GM21786 (cell line): ENCODE measurements around the gene CAMSAP2.

Source experiments
- ATAC-seq: cut with Tn5 transposase; IDR thresholded peaks from one replicate; pipeline ENCODE4 v1.9.1; 2021; ENCODE audit not compliant: unreplicated experiment

The CAMSAP2 gene, protein sequence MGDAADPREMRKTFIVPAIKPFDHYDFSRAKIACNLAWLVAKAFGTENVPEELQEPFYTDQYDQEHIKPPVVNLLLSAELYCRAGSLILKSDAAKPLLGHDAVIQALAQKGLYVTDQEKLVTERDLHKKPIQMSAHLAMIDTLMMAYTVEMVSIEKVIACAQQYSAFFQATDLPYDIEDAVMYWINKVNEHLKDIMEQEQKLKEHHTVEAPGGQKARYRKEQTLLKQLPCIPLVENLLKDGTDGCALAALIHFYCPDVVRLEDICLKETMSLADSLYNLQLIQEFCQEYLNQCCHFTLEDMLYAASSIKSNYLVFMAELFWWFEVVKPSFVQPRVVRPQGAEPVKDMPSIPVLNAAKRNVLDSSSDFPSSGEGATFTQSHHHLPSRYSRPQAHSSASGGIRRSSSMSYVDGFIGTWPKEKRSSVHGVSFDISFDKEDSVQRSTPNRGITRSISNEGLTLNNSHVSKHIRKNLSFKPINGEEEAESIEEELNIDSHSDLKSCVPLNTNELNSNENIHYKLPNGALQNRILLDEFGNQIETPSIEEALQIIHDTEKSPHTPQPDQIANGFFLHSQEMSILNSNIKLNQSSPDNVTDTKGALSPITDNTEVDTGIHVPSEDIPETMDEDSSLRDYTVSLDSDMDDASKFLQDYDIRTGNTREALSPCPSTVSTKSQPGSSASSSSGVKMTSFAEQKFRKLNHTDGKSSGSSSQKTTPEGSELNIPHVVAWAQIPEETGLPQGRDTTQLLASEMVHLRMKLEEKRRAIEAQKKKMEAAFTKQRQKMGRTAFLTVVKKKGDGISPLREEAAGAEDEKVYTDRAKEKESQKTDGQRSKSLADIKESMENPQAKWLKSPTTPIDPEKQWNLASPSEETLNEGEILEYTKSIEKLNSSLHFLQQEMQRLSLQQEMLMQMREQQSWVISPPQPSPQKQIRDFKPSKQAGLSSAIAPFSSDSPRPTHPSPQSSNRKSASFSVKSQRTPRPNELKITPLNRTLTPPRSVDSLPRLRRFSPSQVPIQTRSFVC (N-terminal part only)

GRCh38 chr1:200738327-200738948 is at the start of gene CAMSAP2:
Gene CAMSAP2 (plus strand): TSS chr1:200738893. CDS start chr1:200739828, 935 bp downstream.
- ATAC-seq, result peak; percentile 50

DNA sequence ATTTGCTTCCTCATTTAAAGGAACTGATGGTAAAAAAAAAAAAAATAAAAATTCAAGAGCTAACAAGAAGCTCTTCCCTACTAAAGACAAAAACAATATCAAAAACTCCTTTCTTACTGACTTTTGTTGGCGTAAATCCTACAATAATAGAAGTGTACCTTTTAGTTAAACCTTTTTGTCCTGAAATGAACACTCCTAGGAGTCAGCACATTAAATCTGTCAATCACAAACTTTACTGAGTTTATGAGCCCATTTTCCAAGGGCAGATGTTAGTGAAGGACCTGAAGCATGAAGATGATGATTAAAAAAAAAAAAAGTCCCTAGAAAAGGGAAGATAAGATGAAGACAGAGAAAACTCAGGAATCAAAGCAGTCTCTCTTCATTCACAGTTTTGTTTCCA is 46.4 kb upstream of the CAMSAP2 start:
- ATAC-seq, result no peak

DNA sequence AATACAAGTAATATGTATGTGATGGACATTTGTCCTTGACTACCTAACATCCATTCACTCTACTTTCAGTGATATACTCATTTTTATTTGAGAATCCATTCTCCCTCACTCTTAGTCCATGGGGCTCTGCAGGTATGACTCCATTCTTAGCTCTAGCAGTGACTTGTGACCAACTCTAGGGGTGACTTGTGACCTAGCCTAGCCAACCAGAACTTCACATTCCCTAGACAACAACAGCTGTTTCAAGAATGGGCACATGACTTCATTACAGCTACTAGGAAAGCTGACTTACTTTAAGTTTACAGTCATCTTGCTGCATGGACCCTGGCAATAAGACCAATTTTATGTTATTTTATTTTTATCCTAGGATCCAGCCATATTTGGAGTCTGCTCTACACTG is 45.4 kb upstream of the CAMSAP2 start:
- ATAC-seq, result no peak

GRCh38 chr1:200694738-200695137 is 44.0 kb upstream of the CAMSAP2 start:
- no peak for ATAC-seq

GRCh38 chr1:200699871-200700270 is 38.8 kb upstream of the CAMSAP2 start:
- ATAC-seq, result no peak

- ATAC-seq, result no peak
Observed at GRCh38 chr1:200704986-200705500, 33.6 kb upstream of the CAMSAP2 start.

DNA sequence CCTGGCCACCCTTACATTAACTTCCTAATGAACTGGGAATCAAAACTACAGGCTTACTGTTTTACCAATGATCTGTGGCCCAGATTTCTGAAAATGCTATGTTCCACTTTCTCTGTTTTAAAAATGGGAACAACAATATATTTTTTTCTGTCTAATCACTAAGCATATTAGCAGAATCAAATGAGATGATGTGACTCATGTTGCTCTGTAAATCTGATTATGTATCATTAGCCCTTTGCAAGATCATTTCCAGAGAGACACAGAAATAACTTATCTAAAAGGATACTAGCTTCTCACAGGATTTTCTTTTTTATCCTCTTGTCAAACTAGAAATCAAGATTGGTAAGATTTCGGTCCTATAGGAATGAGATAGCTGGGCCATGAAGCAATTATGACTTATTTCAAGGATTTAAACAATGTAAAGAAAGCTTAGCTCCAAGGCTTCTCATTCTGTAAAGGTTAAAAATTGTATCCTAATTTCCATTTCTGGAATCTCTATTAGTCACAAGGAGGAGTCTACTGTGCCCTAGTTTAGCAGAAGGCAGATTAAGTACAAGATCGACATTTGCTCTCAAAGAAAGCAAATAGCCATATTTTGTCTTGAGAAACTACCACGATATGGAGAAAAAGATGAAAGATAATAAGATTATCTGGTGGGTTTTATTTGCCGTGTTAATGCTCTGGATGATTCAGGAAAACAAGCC is 32.4 kb upstream of the CAMSAP2 start:
- ATAC-seq, result no peak

DNA sequence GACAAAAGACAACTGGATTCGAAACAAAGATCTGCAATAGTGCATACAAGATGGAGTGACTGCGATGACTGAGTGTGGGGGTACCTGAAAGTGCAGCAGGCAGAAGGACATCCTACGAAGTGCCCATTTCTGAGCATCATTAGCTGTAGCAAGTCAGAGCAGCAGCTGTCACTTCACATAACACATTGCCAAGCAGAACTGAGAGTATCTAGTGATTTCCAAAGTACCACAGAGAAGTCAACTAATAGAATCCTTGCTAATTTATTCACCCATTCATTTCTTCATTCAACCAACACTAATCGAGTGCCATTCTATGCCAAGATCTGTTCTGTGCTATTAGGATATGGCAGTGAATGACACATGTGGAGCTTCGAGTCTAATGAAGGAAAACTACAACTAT is 31.6 kb upstream of the CAMSAP2 start:
- no peak for ATAC-seq

- ATAC-seq, result no peak
Observed at GRCh38 chr1:200708161-200708560, 30.5 kb upstream of the CAMSAP2 start.

DNA sequence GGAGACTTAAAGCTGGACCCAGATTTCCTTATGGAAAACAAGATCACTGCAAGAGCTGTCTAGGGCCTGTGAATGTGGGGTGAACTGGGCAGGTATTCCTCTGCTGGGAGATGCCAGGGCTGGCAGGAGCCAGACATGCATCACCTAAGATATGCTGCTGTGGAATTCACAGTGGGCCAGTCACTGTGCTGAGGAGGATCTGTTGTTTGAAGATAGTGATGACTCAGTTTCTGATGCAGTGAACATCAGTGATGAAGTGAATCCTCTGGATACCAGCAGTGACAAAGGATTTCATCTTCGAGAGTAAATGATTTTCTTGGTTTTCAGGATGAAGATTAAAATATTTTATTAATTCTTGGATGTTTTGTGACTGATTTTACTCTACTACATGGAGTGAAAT is 29.9 kb upstream of the CAMSAP2 start:
- no peak for ATAC-seq

DNA sequence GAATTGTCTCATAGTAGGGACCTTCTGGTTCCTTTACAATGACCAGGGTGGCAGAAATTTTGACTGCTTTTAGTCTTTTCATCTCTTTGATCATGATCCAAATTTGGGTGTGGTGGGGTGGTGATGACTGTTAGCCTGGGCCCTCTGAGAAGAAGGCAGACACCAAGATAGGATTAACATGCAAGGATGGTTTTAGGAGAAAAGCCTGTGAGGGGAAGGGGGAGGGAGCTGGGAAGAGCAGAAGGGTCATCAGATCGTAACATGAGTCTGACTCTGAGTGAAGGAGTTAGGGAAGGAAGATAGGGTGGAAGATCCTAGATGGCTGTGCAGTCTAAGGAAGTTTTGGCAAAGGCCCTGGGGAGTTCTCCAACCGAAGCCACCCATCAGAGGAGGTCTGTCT is 28.5 kb upstream of the CAMSAP2 start:
- ATAC-seq, result no peak

GRCh38 chr1:200714504-200715187 is 24.0 kb upstream of the CAMSAP2 start:
- no peak for ATAC-seq

- ATAC-seq, result no peak
Observed at GRCh38 chr1:200720199-200720598, 18.5 kb upstream of the CAMSAP2 start.

DNA sequence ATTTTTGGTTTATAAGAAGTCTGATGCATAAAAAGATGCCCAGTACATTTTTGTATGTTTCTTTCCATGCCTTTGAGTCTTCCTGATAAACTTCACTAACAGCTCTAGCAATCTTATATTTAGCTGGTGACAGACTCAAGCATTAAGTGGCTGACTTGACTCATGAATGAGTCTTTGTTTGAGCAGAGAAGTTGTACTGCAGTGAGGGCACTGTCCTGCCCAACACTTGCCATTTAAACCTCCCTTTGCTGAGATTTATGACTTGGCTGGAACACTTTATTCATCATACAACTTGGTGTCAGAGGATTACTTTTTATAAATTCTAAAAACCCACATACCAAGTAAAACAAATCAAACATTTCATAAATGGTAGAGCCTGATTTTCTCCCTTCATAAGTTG is 14.6 kb upstream of the CAMSAP2 start:
- no peak for ATAC-seq

- ATAC-seq, result no peak
Observed at GRCh38 chr1:200727257-200727656, 11.4 kb upstream of the CAMSAP2 start.

- no peak for ATAC-seq
Observed at GRCh38 chr1:200729863-200730262, 8.8 kb upstream of the CAMSAP2 start.

DNA sequence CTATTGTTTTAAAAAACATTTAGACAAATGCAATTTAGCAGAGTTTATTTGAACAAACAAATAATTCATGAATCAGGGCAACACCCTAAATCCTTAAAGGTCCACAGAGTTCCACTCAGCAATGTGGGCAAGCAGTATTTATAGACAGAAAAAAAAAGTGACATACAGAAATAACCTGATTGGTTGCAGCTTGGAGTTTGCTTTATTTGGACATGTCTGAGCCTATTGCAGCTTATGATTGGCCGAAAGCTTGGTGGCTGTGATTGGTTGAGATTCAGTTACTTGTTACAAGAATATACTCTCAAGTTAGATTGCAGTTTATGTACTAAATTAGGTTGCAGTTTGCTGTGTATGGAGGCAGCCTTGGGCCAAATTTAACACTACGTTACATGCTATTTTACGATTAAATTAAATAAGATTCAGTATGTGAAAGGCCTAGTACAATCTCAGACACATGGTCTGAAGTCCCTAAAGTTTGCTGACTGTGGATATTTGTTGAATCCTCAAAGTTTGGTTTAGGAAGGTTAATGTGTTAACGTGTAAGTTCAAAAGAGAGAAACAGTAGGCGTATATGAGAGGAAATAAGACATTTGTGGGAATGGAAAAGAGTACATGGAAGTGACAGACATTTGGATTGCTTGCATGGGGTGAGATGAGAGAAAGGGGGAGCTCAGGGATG is 6.9 kb upstream of the CAMSAP2 start:
- no peak for ATAC-seq

- no peak for ATAC-seq
Observed at GRCh38 chr1:200732438-200732837, 6.3 kb upstream of the CAMSAP2 start.

- ATAC-seq, result no peak
Observed at GRCh38 chr1:200733907-200734306, 4.8 kb upstream of the CAMSAP2 start.
